Fibroblast of lung (primary cell): ENCODE measurements around the gene FHAD1. TPM values are rescaled to one million over a fixed set of nuclear protein-coding genes. Genes with fewer than 3 reads are reported as not detected.

Source experiments
- DNase-seq, 2 donors: peaks; one replicate each; pipeline versions ENCODE4 v3.0.0 to v3.0.0-alpha.2; 2010; ENCODE audit warnings: low read depth in 2 of 2
- H2AFZ ChIP-seq: 2 replicates; pipeline ENCODE4 v1.5.1; 2012; ENCODE audit warnings: low read length, control low read depth, inconsistent platforms
- H3K27ac ChIP-seq: 2 replicates; pipeline ENCODE4 v1.5.1; 2011; ENCODE audit warnings: low read length, control low read depth; ENCODE audit not compliant: insufficient read depth
- H3K27me3 ChIP-seq: 2 replicates; pipeline ENCODE4 v1.5.1; 2011; ENCODE audit warnings: mild to moderate bottlenecking, low read length; ENCODE audit not compliant: control insufficient read depth, insufficient read depth
- H3K36me3 ChIP-seq: 2 replicates; pipeline ENCODE4 v1.5.1; 2011; ENCODE audit warnings: low read length; ENCODE audit not compliant: control insufficient read depth, insufficient read depth
- H3K4me1 ChIP-seq: 2 replicates; pipeline ENCODE4 v1.5.1; 2011; ENCODE audit warnings: low read length; ENCODE audit not compliant: control insufficient read depth, insufficient read depth; ENCODE audit errors: extremely low read depth
- H3K4me2 ChIP-seq: 2 replicates; pipeline ENCODE4 v1.5.1; 2011; ENCODE audit warnings: low read length, control low read depth; ENCODE audit not compliant: insufficient read depth; ENCODE audit errors: extremely low read depth
- H3K4me3 ChIP-seq, 4 experiments: fragments of 200-600 bp in 1 of 4; sonication (generic) in 1 of 4; replicated peaks in 1 of 4; 2 replicates each; pipeline ENCODE4 v1.5.1; 2011 to 2016; ENCODE audit warnings: low read length in 4 of 4, low read depth in 3 of 4, mild to moderate bottlenecking in 3 of 4, control low read depth in 2 of 4, inconsistent platforms in 1 of 4, mixed read lengths in 1 of 4; ENCODE audit not compliant: insufficient read depth in 1 of 4; ENCODE audit errors: control extremely low read depth in 1 of 4
- H3K79me2 ChIP-seq: 2 replicates; pipeline ENCODE4 v1.5.1; 2012; ENCODE audit warnings: mild to moderate bottlenecking, low read length, inconsistent platforms; ENCODE audit not compliant: control insufficient read depth, insufficient read depth
- H3K9ac ChIP-seq: 2 replicates; pipeline ENCODE4 v1.5.1; 2011; ENCODE audit warnings: mild to moderate bottlenecking, low read length, control low read depth; ENCODE audit not compliant: insufficient read depth
- H3K9me3 ChIP-seq: 2 replicates; pipeline ENCODE4 v1.5.1; 2012; ENCODE audit warnings: low read depth, low read length; ENCODE audit not compliant: control insufficient read depth, insufficient read depth
- H4K20me1 ChIP-seq: 2 replicates; pipeline ENCODE4 v1.5.1; 2011; ENCODE audit warnings: low read length; ENCODE audit not compliant: control insufficient read depth, insufficient read depth; ENCODE audit errors: extremely low read depth
- EZH2 ChIP-seq: IDR thresholded peaks from 2 replicates; pipeline ENCODE4 v1.5.1; 2012; ENCODE audit warnings: low read length, control low read depth, mild to moderate bottlenecking; ENCODE audit errors: missing control alignments
- polyA plus RNA-seq, 2 donors: library from polyadenylated mRNA; depleted of rRNA in 1 of 2; stranded (reverse) in 1 of 2; unstranded in 1 of 2; fragments of >200 nt; gene quantifications; 2 replicates each; pipeline ENCODE4 v1.2.1, GENCODE V29; 2011 to 2012; ENCODE audit warnings: missing spikeins in 1 of 2
- total RNA-seq: library from RNA; depleted of rRNA; stranded (reverse); fragments of >200 nt; gene quantifications from 2 replicates; pipeline ENCODE4 v1.2.1, GENCODE V29; 2014
- TF ChIP-seq, protein P1 (sequence below), 2 donors: IDR thresholded peaks in 1 of 2; conservative IDR thresholded peaks in 1 of 2; 1 replicate in 1 of 2; 2 replicates in 1 of 2; pipeline ENCODE4 v1.5.1; 2011 to 2012; ENCODE audit warnings: low read length in 2 of 2, control low read depth in 1 of 2, inconsistent platforms in 1 of 2, low read depth in 1 of 2, mild to moderate bottlenecking in 1 of 2

The FHAD1 gene
- total and polyA plus RNA-seq, 2 donors (not counting 1 experiment from before 2014, with no cell fraction given) = 0.09 to 0.66 TPM

DNA sequence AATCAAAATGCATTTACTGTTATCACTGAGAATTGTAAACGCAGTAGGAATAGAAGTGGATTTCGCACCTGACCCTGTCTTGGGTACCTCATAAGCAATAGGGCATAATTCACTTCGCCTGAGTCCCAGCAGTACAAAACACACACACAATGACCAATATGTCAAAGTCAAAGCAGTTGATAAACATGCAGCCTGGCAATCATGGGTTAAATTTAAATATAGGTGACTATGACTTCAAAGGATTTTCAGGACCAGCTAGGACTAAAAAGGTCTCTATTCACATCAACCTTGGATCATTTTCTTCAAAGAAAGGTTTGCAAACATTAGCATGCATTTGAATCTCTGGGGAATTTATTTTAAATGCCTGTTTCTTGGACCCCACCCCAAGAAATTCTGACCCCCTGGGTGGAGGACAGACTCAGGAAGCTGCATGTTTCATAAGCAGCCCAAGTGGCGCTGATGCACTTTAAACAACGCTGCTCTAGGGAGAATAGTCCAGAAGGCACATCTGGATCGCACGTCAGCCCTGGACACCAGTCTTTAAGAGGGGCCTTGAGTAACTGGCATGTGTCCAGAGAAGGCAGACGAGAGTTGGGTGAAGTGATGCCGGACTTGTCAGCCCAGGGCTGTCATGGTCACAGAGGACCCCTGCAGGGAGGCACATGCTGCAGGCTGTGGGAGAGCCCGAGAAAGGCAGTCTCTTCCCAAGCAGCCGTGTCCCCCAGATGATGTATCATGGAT, 107.0 kb downstream of the FHAD1 start:
- H3K27me3 ChIP-seq = no peaks in the 10 kb centered on the region
- no peak overlapping the region for H3K4me3 ChIP-seq
- DNase-seq = peak in 1 of 2 donors; percentile 31
- peaks cover 17% of the 10 kb centered on the region for H3K4me1 ChIP-seq
- peak overlapping the region; percentile 8 for H3K4me2 ChIP-seq
- H2AFZ ChIP-seq = no peak overlapping the region
- H3K27ac ChIP-seq = peak overlapping the region; percentile 48
- no peaks in the 10 kb centered on the region for H3K79me2 ChIP-seq
- TF ChIP-seq, protein P1, sequence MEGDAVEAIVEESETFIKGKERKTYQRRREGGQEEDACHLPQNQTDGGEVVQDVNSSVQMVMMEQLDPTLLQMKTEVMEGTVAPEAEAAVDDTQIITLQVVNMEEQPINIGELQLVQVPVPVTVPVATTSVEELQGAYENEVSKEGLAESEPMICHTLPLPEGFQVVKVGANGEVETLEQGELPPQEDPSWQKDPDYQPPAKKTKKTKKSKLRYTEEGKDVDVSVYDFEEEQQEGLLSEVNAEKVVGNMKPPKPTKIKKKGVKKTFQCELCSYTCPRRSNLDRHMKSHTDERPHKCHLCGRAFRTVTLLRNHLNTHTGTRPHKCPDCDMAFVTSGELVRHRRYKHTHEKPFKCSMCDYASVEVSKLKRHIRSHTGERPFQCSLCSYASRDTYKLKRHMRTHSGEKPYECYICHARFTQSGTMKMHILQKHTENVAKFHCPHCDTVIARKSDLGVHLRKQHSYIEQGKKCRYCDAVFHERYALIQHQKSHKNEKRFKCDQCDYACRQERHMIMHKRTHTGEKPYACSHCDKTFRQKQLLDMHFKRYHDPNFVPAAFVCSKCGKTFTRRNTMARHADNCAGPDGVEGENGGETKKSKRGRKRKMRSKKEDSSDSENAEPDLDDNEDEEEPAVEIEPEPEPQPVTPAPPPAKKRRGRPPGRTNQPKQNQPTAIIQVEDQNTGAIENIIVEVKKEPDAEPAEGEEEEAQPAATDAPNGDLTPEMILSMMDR (conservative IDR thresholded peaks at IDR 0.05 in 1 of 2, IDR thresholded peaks at IDR 0.05 in 1 of 2; ENCODE audit: low read depth in 1 of 2, low read length in 2 of 2) = no peak
- TF ChIP-seq EZH2 = no peak
- H4K20me1 ChIP-seq = no peaks in the 10 kb centered on the region
- H3K9me3 ChIP-seq = no peaks in the 10 kb centered on the region
- H3K9ac ChIP-seq = no peak overlapping the region
- H3K36me3 ChIP-seq = no peaks in the 10 kb centered on the region

DNA sequence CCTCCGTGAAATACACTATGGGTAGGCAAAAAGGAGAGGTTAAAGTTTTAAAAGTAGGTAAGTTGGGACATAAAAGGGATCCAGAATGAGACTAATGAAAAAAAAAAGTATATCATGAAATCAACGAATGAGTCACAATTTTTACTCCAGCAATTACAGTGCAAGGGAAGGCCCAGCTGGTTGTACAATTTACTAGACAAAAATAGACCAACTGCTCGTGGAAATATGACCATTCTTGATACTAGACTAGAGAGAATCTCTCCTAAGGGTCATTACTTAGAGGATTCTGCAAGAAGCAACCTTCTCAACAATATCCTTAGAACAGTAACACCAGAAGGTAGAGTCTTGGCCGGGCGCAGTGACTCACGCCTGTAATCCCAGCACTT, 107.5 kb downstream of the FHAD1 start:
- Histone ChIP-seq H3K9ac (no peak overlapping the region), H3K4me2 (no peak overlapping the region), H3K4me1 (peaks cover 17% of the 10 kb centered on the region), H3K4me3 (no peak overlapping the region), H4K20me1 (no peaks in the 10 kb centered on the region), H2AFZ (no peak overlapping the region), H3K9me3 (no peaks in the 10 kb centered on the region), H3K27ac (peak overlapping the region; percentile 48), H3K79me2 (no peaks in the 10 kb centered on the region), H3K36me3 (no peaks in the 10 kb centered on the region), H3K27me3 (no peaks in the 10 kb centered on the region)
- TF ChIP-seq, protein P1 (conservative IDR thresholded peaks at IDR 0.05 in 1 of 2, IDR thresholded peaks at IDR 0.05 in 1 of 2; ENCODE audit: low read depth in 1 of 2, low read length in 2 of 2) = no peak
- no peak for TF ChIP-seq EZH2
- DNase-seq = peak; percentile 51 to 70

DNA sequence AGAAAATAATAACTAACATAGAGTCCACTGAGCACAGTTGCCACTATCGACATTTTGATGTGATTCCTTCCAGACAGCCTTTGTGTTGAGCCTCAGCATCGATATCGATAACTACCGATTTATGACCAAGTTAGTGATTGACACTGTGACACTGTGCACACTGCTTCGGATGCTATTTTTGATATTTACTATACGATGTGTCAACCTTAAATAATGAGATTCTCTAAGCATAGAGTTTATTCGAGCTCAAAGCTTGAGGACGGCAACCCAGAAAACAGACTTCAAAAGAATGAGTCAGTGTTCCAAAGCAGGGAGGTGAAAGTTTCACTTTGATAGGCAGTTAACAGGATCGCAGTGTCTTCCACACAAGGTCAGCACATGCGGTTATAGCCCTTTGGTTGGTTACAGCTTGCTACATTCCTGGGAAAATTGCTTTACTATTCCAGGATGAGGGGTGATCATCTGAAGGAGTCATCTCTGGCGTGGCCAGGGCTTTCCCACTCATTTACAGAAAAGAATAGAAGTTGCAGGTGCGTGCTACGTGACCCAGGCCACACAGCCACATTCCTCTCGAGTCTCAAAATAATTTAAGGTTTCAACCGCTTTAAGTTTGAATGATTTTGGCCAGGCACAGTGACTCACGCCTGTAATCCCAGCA, 109.1 kb downstream of the FHAD1 start:
- Histone ChIP-seq H3K27ac (no peak overlapping the region), H3K4me3 (no peak overlapping the region), H3K27me3 (no peaks in the 10 kb centered on the region), H4K20me1 (no peaks in the 10 kb centered on the region), H3K36me3 (no peaks in the 10 kb centered on the region), H3K4me1 (peaks cover 17% of the 10 kb centered on the region), H3K4me2 (no peak overlapping the region), H3K79me2 (no peaks in the 10 kb centered on the region), H3K9me3 (no peaks in the 10 kb centered on the region), H2AFZ (no peak overlapping the region), H3K9ac (no peak overlapping the region)
- peak; percentile 35 to 93 for DNase-seq
- TF ChIP-seq, protein P1 (conservative IDR thresholded peaks at IDR 0.05 in 1 of 2, IDR thresholded peaks at IDR 0.05 in 1 of 2; ENCODE audit: low read depth in 1 of 2, low read length in 2 of 2) = no peak
- TF ChIP-seq EZH2 = no peak
